ENCODE results near the gene LRTM2.

DNA sequence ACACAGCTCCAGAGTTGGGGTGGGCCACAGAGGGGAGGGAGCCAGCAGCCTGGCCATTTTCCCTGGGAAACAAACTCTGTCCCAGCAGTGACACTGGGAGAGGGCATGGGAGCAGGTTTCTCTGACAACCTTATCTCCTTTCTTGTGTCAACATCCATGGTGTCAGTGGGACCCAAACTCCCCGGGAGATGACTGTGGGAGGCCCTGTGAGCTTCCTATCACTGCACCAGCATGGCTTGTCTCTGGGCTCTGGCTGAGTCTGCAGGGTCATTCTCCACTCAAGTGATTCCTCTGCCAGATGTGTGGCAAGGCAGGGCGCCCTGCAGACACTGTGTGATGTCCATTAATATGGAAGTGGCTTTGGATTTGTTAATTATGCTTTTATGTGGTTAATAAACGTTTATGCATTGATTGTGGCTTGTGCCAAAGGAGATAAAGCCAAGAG is 10.1 kb downstream of the LRTM2 start:
- TF ChIP-seq CTCF (conservative IDR thresholded peaks at IDR 0.05 in 1 of 2, IDR thresholded peaks at IDR 0.05 in 1 of 2; ENCODE audit: low read depth in 1 of 2, low read length in 2 of 2) (no peak), EZH2 (IDR thresholded peaks at IDR 0.05; ENCODE audit: low read length, missing control alignments) (no peak)

Measured in fibroblast of lung (primary cell).